Measurements from ENCODE around the gene ZNF438.

The ZNF438 gene

DNA sequence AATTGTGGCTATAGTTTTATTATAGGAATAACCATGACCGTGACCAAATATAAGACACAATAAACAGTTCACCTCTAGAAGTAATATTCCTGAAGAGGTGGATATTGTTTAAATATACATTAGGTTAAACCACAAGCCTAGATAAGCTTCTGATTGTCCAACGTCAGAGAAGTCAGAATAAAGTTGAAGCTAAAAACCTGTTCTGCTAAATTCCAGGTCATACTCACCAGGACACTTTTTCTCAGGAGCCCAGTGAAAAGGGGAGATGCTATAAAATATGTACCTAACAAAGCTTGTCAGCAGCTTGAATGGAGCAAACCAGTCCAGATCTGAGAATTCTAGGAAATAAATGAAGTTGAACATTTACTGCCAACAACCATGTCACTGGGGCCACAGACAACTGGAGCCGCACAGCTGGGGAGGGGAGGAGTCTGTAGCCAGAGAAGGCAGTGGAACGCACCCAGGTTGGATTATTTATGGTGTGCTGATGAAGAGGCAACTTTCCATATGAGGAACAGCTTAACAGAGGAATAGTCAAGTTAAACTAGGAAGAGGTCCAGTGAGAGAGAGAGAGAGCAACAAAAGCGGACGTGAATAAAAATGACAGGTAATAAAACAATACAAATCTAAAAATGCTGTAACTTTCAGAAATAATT lies 191.1 kb downstream of the ZNF438 start:
- no peak overlapping the region for H3K4me3 Mint-ChIP-seq
- H3K9me3 Mint-ChIP-seq, result no peaks in the 10 kb centered on the region
- H3K27ac Mint-ChIP-seq, result peak overlapping the region; percentile 46
- H3K4me1 Mint-ChIP-seq (ENCODE audit: low read depth), result no peaks in the 10 kb centered on the region
- no peaks in the 10 kb centered on the region for H3K27me3 Mint-ChIP-seq
- H3K36me3 Mint-ChIP-seq (ENCODE audit: low read depth), result no peaks in the 10 kb centered on the region

DNA sequence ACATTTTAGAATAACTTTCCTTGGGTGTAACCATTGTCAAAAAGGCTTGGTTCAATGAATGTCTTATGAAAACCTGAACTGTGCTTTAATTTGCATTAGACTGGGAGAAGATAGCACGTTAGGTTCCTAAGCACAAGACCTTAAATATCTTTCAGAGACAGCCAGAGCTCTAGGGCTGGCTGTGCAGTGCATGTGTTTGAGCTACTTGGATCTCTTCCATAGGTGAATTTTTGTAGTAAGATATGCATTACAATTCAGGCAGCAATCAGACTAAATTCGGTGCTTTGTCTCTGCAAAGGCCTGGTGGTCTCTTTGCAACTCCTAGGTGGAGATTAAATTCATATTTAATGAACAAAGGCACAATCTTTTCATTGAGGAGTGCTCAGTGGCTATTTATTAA lies 192.0 kb downstream of the ZNF438 start:
- no peaks in the 10 kb centered on the region for H3K27me3 Mint-ChIP-seq
- H3K27ac Mint-ChIP-seq, result no peak overlapping the region
- H3K4me1 Mint-ChIP-seq (ENCODE audit: low read depth), result no peaks in the 10 kb centered on the region
- H3K9me3 Mint-ChIP-seq, result no peaks in the 10 kb centered on the region
- H3K36me3 Mint-ChIP-seq (ENCODE audit: low read depth), result no peaks in the 10 kb centered on the region
- no peak overlapping the region for H3K4me3 Mint-ChIP-seq

DNA sequence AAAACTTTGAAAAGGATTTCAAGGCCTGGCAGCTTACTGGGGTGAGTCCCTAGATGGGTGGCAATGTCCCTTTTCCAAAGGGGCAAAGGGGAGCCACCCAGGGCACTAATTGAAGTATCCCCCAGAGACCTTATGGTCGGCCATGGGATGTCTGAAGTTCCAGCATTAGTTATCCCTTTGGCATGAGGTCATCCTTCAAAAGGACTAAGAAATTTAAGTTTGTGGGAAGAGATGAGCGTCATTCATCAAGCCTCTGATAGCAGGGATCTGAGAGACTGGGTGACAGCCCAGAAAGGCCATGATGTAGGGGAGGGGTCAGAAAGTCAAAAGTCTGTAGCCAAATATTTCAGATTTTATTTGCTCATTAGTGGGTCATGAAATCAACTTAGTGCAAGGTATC lies 195.3 kb downstream of the ZNF438 start:
- Mint-ChIP-seq H3K9me3 (no peaks in the 10 kb centered on the region), H3K27ac (no peak overlapping the region), H3K4me3 (no peak overlapping the region), H3K36me3 (ENCODE audit: low read depth) (no peaks in the 10 kb centered on the region), H3K4me1 (ENCODE audit: low read depth) (no peaks in the 10 kb centered on the region), H3K27me3 (no peaks in the 10 kb centered on the region)

DNA sequence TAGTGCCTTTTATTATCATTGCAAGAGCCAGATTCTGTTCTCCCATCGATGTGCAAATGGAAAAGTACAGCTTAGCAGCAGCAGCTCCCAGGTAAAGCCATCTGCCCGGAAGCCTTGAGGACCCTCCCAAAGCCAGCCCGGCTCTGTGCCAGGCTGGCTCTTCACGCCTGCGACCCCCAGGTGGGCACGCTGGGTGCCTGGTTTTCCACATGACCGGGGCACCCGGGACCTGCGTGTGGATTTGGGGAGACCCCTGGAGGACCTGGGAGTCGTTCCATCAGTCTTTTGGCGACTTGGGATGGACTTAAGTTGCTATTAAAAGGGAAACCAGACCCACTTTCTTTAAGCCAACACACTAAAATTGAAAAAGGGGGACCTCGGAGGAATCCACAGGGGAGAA lies 196.5 kb downstream of the ZNF438 start:
- Mint-ChIP-seq H3K9me3 (no peaks in the 10 kb centered on the region), H3K27ac (no peak overlapping the region), H3K4me1 (ENCODE audit: low read depth) (no peaks in the 10 kb centered on the region), H3K27me3 (no peaks in the 10 kb centered on the region), H3K4me3 (no peak overlapping the region), H3K36me3 (ENCODE audit: low read depth) (no peaks in the 10 kb centered on the region)

DNA sequence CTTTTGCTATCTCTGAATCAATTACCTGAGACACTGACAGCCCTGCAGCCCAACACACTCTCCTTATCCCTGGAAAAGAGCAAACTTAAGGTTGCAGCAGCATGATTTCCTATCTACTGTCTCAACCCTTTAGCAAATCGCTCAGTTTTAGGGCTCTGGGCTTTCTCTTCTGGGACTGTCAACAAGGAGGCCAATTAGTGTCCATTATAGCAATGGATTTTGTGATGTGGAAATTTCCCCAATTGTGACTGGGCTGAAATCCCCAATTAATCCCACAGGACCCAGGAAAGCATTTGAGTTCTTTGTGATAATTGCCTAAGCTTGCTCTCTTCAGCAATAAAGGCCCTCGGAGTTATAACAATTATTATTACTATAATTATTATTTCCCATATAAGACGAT lies 197.0 kb downstream of the ZNF438 start:
- Mint-ChIP-seq H3K4me1 (ENCODE audit: low read depth) (no peaks in the 10 kb centered on the region), H3K36me3 (ENCODE audit: low read depth) (no peaks in the 10 kb centered on the region), H3K27me3 (no peaks in the 10 kb centered on the region), H3K4me3 (no peak overlapping the region), H3K27ac (no peak overlapping the region), H3K9me3 (no peaks in the 10 kb centered on the region)

DNA sequence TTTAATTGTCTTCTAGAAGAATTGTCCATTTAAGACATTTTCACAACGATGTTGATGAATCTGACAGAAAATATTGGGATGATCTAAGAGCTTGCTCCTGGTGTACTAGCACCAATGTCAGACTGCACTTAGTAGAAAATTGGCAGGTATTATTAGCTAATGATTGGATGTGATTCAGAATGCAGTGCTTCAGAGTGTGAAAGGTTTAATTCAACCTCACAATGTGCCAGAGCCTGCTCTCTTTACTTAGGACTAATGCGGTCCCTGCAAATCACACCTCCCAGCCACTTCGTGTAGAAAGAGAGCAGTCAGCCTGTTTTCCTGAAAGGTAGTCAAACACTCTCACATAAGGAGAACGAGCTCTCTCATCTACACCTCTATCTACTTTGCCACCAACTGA lies 197.5 kb downstream of the ZNF438 start:
- no peaks in the 10 kb centered on the region for H3K27me3 Mint-ChIP-seq
- H3K4me1 Mint-ChIP-seq (ENCODE audit: low read depth), result no peaks in the 10 kb centered on the region
- no peak overlapping the region for H3K4me3 Mint-ChIP-seq
- H3K9me3 Mint-ChIP-seq, result no peaks in the 10 kb centered on the region
- H3K36me3 Mint-ChIP-seq (ENCODE audit: low read depth), result no peaks in the 10 kb centered on the region
- H3K27ac Mint-ChIP-seq, result no peak overlapping the region

DNA sequence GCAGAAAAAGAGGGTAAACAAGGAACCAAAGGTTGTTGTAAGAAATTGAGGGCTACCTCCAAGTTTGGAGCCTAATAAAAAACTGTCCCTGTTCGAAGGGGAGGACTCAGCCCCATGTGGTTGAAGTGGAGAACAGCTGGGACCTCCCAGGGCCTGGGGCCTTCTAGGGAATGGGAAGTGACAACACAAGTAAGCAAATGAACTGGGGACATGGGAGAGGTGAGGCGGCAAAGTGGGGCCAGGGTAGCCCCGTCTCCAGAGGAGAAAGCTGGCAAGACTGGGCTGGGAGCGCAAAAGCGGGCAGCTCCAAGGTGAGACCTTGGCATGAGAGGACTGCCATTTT lies 198.1 kb downstream of the ZNF438 start:
- Mint-ChIP-seq H3K9me3 (no peaks in the 10 kb centered on the region), H3K4me1 (ENCODE audit: low read depth) (no peaks in the 10 kb centered on the region), H3K27ac (no peak overlapping the region), H3K4me3 (no peak overlapping the region), H3K27me3 (no peaks in the 10 kb centered on the region), H3K36me3 (ENCODE audit: low read depth) (no peaks in the 10 kb centered on the region)

DNA sequence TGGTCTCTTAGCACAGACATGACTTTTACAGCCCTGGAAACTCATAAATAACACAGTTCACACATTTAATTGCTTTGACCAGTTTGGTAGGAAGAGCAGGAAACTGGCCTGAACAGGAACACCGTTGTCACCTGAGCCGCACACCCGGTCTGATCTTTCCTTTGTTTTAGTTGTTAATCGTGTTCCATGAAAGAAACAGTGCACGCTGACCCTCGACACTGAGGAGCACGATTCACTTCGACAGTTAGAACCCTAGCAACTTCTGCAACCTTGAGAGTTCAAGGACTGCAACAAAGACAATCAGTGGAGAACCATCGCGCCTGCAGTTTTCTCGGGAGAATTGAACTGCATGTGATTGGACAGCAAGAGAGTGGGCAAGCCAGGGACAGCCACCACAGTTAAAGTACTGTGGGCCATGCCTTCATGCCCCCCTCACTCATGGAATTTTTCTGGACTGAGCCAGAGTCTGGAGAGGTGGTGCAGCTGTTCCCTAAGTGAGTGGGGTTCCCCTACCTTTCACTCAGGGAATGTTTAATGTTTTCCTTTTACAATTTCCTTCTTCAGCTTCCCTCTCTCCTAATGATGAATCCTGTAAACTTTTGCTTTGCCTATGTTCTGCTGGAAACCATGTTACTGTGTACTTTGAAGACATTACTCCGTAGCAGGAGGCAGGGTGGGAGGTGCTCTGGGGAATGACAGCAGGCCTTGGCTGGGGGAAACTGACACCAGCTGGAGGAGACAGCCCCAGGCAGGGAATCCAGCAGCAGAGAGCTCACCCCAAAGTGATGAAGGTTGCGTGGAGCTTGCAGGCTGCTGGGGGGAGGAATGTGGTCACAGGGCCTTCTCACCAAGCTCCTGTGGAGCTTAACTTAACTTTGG lies 198.7 kb downstream of the ZNF438 start:
- no peak overlapping the region for H3K27ac Mint-ChIP-seq
- H3K36me3 Mint-ChIP-seq (ENCODE audit: low read depth), result no peaks in the 10 kb centered on the region
- no peaks in the 10 kb centered on the region for H3K4me1 Mint-ChIP-seq (ENCODE audit: low read depth)
- no peaks in the 10 kb centered on the region for H3K27me3 Mint-ChIP-seq
- no peak overlapping the region for H3K4me3 Mint-ChIP-seq
- H3K9me3 Mint-ChIP-seq, result no peaks in the 10 kb centered on the region

DNA sequence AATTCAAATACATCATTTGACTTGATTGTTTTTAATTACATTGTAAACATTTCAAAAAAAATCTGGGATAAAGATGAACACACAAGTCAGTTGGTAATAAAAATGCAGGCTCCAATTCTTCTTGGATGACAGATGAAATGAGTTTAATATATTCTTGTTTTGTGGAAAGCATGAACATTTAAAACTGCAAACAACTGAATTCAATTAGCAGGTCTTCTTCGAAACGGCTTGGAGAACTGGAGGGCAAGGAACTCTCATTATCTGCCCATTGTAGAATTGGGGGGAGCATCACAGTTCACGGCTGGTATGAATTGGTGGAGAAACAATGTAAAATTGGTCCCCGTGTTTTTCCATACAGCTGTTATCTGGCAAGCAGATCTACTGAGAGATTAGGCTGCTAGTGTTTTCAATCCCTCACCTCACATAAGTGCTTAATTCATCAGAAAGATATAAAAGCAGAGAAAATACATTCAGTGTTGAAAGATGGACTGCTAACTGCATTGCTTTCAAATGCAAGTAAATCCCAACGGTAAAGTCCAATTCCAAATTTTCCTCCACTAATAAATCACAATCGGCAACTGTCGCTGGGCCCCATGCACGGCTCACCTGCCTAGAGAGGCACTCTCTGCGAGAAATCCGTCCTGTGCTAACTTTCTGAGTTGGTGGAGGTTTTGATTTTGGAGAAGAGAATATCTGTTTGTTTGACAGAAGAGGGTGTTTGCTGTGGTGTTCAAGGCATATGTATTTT lies 199.5 kb downstream of the ZNF438 start:
- Mint-ChIP-seq H3K27ac (no peak overlapping the region), H3K4me1 (ENCODE audit: low read depth) (no peaks in the 10 kb centered on the region), H3K36me3 (ENCODE audit: low read depth) (no peaks in the 10 kb centered on the region), H3K27me3 (no peaks in the 10 kb centered on the region), H3K9me3 (no peaks in the 10 kb centered on the region), H3K4me3 (no peak overlapping the region)

DNA sequence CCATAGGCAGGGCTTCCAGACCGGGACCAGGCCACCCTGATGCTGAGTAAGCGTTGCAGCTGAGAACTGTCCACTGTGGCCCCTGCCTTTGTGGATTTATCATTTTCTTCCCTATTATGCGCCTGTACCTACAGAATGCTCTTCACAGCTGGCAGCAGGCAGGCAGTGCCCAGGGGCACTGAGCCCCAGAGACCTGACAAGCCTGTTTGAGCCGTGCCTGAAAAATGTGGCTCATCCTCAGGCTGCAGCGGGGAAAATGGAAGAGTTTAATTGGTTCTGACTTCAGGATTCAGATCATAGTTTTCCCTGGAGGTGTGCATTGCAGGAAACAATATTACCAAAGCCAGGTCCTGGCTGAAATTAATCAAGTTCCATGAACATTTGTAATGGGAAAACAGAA lies 200.2 kb downstream of the ZNF438 start:
- Mint-ChIP-seq H3K4me3 (no peak overlapping the region), H3K4me1 (ENCODE audit: low read depth) (no peaks in the 10 kb centered on the region)

DNA sequence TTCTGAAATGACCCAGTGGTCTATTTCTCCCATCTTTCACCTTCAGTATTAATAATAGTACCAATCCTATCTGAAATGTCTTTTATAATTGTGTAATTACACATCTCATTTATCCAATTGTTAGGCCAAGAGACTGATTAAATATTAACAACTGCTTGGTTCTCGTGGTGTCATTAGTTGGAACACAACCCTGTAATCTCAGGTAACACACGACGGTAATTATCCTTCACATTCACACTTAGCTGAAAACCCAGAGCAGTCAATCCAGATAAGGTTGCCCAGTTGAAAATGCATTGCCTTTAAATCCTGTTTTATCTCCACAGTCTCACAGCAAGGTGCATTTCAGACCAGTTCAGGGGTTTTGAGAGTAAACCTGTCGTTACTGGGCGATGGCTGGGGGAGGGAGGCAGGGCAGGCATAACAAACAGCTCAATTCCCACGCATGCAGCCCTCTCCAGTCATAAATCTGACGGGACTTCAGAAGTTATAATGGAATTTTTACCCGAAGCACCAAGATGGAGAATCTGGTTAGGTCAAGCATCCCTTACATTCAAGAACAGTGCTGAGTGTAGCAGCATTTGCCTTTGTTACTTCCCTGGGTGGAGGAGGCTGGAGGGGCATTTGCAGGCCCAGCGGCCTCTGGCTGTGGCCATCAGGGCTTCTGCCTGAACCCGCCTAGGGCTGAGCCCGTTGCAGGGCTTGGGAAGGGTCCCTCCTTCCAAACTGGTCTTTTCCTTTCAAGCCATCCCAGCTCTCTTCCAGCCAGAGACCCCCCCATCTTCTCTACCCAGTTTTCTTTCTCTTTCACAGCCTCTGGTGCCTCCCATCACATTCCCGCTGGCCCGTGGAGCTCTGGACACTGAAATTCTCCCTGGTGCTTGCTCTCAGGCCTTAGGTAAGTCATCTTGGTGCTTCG lies 201.1 kb downstream of the ZNF438 start:
- Mint-ChIP-seq H3K36me3 (ENCODE audit: low read depth) (no peaks in the 10 kb centered on the region), H3K4me3 (no peak overlapping the region), H3K9me3 (no peaks in the 10 kb centered on the region), H3K4me1 (ENCODE audit: low read depth) (no peaks in the 10 kb centered on the region), H3K27me3 (no peaks in the 10 kb centered on the region), H3K27ac (no peak overlapping the region)

More for the DNA sequence above, 200.2 kb downstream of the ZNF438 start:
- H3K36me3 Mint-ChIP-seq (ENCODE audit: low read depth), result no peaks in the 10 kb centered on the region
- no peaks in the 10 kb centered on the region for H3K9me3 Mint-ChIP-seq
- no peak overlapping the region for H3K27ac Mint-ChIP-seq
- H3K27me3 Mint-ChIP-seq, result no peaks in the 10 kb centered on the region

DNA sequence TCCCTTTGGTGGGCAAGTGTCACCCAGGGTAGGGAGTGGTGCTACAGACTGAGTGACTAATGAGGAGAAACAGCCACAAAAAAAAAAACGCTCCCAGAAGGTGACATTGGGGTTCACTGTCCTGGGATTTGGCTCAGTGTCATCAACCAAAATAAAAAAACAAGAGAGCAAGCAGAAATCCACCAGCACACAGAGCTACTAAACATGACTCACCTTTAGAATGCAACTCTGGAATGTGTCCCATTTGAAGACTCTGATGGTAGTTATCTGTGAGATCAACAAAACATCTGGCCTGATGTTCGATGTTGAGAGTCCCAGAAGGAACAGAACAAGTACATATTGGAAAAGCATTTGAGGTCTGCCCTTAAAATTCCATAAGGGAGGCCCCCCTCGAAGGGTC lies 201.8 kb downstream of the ZNF438 start:
- no peaks in the 10 kb centered on the region for H3K4me1 Mint-ChIP-seq (ENCODE audit: low read depth)
- H3K4me3 Mint-ChIP-seq, result no peak overlapping the region
- H3K27ac Mint-ChIP-seq, result no peak overlapping the region
- H3K36me3 Mint-ChIP-seq (ENCODE audit: low read depth), result no peaks in the 10 kb centered on the region
- H3K27me3 Mint-ChIP-seq, result no peaks in the 10 kb centered on the region
- no peaks in the 10 kb centered on the region for H3K9me3 Mint-ChIP-seq

DNA sequence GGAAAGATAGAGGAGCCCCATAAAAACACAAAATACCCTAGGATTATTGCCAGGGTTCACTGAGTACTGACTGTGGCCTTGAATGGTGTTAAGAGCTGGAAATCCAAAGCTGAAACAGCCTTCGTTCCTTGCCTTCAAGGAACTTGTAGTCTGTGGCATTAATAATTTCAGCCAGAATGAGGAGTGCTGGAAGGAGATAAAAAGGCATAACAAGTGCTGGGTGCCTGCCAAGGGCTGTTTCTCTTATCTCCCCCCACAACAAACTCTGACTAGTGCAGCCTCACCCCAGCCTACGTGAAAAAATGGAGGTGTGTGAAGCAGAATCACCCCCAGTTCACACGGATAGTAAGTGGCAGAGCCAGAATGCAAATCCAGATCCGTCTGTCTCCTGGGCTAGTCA lies 203.0 kb downstream of the ZNF438 start:
- no peaks in the 10 kb centered on the region for H3K36me3 Mint-ChIP-seq (ENCODE audit: low read depth)
- no peak overlapping the region for H3K4me3 Mint-ChIP-seq
- H3K9me3 Mint-ChIP-seq, result no peaks in the 10 kb centered on the region
- H3K27ac Mint-ChIP-seq, result no peak overlapping the region
- no peaks in the 10 kb centered on the region for H3K27me3 Mint-ChIP-seq
- H3K4me1 Mint-ChIP-seq (ENCODE audit: low read depth), result no peaks in the 10 kb centered on the region

DNA sequence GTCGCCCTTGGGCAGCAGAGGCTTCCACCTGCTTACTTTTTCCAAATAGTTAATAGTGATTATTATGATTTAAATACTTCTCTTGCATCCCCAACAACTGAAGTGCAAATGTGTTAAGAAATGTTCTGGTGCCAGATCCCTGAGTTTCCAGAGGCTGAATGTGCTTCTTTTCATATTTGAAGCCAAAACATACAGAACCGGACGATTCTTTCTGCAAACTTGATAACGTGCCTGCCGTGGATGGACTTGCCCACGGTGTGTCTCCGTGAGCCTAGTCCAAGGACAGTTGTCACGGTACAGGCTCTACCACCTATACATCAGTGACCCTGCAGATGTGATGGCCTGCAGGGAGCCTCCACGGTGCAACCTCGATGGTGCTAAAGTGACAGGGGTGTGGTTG lies 203.5 kb downstream of the ZNF438 start:
- Mint-ChIP-seq H3K4me3 (no peak overlapping the region), H3K27me3 (no peaks in the 10 kb centered on the region), H3K27ac (no peak overlapping the region), H3K9me3 (no peaks in the 10 kb centered on the region), H3K4me1 (ENCODE audit: low read depth) (no peaks in the 10 kb centered on the region), H3K36me3 (ENCODE audit: low read depth) (no peaks in the 10 kb centered on the region)

Data from stimulated activated naive CD8-positive, alpha-beta T cell treated with anti-CD3 and anti-CD28 coated beads, Interleukin-15, Interleukin-2, amounts not matched to agents 100 ng/mL and 50 ng/mL, for 24 hours (primary cell).